GM23248 (cell line): Measurements from ENCODE around the gene FAM156B.

ENCODE experiments used
- EZH2 ChIP-seq: fragments of 200-600 bp; sonication (generic); IDR thresholded peaks from 2 replicates; pipeline ENCODE4 v1.6.1; 2018; ENCODE audit warnings: antibody characterized with exemption, mild to moderate bottlenecking; ENCODE audit not compliant: insufficient read depth, poor library complexity, severe bottlenecking
- EZH2phosphoT487 ChIP-seq: fragments of 200-600 bp; sonication (generic); IDR thresholded peaks from 2 replicates; pipeline ENCODE4 v1.6.1; 2018; ENCODE audit warnings: antibody characterized with exemption, moderate library complexity, mild to moderate bottlenecking, low read depth; ENCODE audit not compliant: insufficient read depth

GRCh38 chrX:52852110-52852860, 44.8 kb upstream of the FAM156B start:
- TF ChIP-seq EZH2phosphoT487 (no peak), EZH2 (no peak)
